B cell (primary cell): ENCODE measurements around the gene CFAP119. TPM values are rescaled to one million over a fixed set of nuclear protein-coding genes. Genes with fewer than 3 reads are reported as not detected.

ENCODE experiments used
- ATAC-seq: fragments of 200-7000 bp; cut with Tn5 transposase; one replicate; pipeline ENCODE4 v1.10.0; 2021; ENCODE audit warnings: low read depth, mild to moderate bottlenecking, moderate number of reproducible peaks, moderate library complexity
- CTCF ChIA-PET: fragments of 350-600 bp; sonication (Branson Sonifier 250); formaldehyde crosslinking; loops from one replicate; lab custom pipeline; 2021; ENCODE audit warnings: antibody characterized with exemption, inconsistent platforms; lab: Charles Lee
- POLR2A ChIA-PET: fragments of 350-600 bp; sonication (Branson Sonifier 250); formaldehyde crosslinking; loops from one replicate; lab custom pipeline; 2021; ENCODE audit warnings: antibody characterized with exemption; lab: Charles Lee
- DNase-seq: peaks from one replicate; pipeline ENCODE4 v3.0.0; 2013
- H2AFZ ChIP-seq: 2 replicates; pipeline ENCODE4 v1.6.1; 2012; ENCODE audit warnings: mild to moderate bottlenecking, low read depth, low read length; ENCODE audit not compliant: insufficient read depth, poor library complexity, severe bottlenecking
- H3K27ac ChIP-seq, 2 donors: 1 replicate in 1 of 2; 2 replicates in 1 of 2; pipeline ENCODE4 v1.5.1; 2012 to 2013; ENCODE audit warnings: low read length in 2 of 2, mild to moderate bottlenecking in 2 of 2, moderate library complexity in 1 of 2
- H3K27me3 ChIP-seq, 4 experiments: fragments of 200-600 bp in 1 of 4; sonication (generic) in 1 of 4; replicated peaks in 1 of 4; 1 replicate in 2 of 4; 2 replicates in 2 of 4; pipeline versions ENCODE4 v1.6.1 to v1.7.0; 2013 to 2016; ENCODE audit warnings: low read length in 3 of 4, mild to moderate bottlenecking in 2 of 4, mixed read lengths in 1 of 4, moderate library complexity in 1 of 4; ENCODE audit not compliant: insufficient read depth in 4 of 4, control insufficient read depth in 3 of 4; ENCODE audit errors: control extremely low read depth in 1 of 4
- H3K36me3 ChIP-seq, 2 experiments: replicated peaks in 1 of 2; 1 replicate in 1 of 2; 2 replicates in 1 of 2; pipeline versions ENCODE4 v1.6.1 to v1.7.1; 2013; ENCODE audit warnings: low read length in 1 of 2; ENCODE audit not compliant: insufficient read depth in 2 of 2, control insufficient read depth in 1 of 2; ENCODE audit errors: control extremely low read depth in 1 of 2, extremely low read depth in 1 of 2
- H3K4me1 ChIP-seq, 2 donors: fragments of 200-600 bp in 1 of 2; sonication (generic) in 1 of 2; 1 replicate in 1 of 2; 2 replicates in 1 of 2; pipeline versions ENCODE4 v1.5.1 to v1.6.1; 2013 to 2017; ENCODE audit warnings: low read length in 2 of 2; ENCODE audit not compliant: control insufficient read depth in 2 of 2, insufficient read depth in 2 of 2
- H3K4me2 ChIP-seq: replicated peaks from 2 replicates; pipeline ENCODE3; 2012; ENCODE audit warnings: mild to moderate bottlenecking, low read depth, low read length; ENCODE audit not compliant: poor library complexity, severe bottlenecking
- H3K4me3 ChIP-seq, 5 experiments: fragments of 200-600 bp in 1 of 5; sonication (generic) in 1 of 5; 1 replicate in 3 of 5; 2 replicates in 2 of 5; pipeline versions ENCODE4 v1.5.1 to v1.7.0; 2011 to 2016; ENCODE audit warnings: low read length in 4 of 5, mild to moderate bottlenecking in 4 of 5, low read depth in 2 of 5, control low read depth in 1 of 5, moderate library complexity in 1 of 5; ENCODE audit not compliant: insufficient read depth in 1 of 5; ENCODE audit errors: control extremely low read depth in 1 of 5, extremely low read depth in 1 of 5
- H3K79me2 ChIP-seq: fragments of 200-600 bp; sonication (generic); one replicate; pipeline ENCODE4 v1.6.0; 2016; ENCODE audit warnings: low read length; ENCODE audit not compliant: control insufficient read depth, insufficient read depth
- H3K9ac ChIP-seq: fragments of 200-600 bp; sonication (generic); 2 replicates; pipeline ENCODE4 v1.6.1; 2017; ENCODE audit warnings: mild to moderate bottlenecking, low read length, moderate library complexity
- H3K9me3 ChIP-seq, 3 donors: one replicate each; pipeline versions ENCODE4 v1.6.1 to v1.7.1; 2013; ENCODE audit warnings: low read length in 2 of 3; ENCODE audit not compliant: control insufficient read depth in 2 of 3, insufficient read depth in 1 of 3; ENCODE audit errors: control extremely low read depth in 1 of 3
- H4K20me1 ChIP-seq: 2 replicates; pipeline ENCODE4 v1.6.0; 2012; ENCODE audit warnings: mild to moderate bottlenecking, low read length; ENCODE audit not compliant: insufficient read depth, control insufficient read depth, poor library complexity, severe bottlenecking
- H3K27ac Mint-ChIP-seq: one replicate; pipeline ENCODE4 v1.8.0; 2021; ENCODE audit warnings: mixed read lengths
- H3K27me3 Mint-ChIP-seq: one replicate; pipeline ENCODE4 v1.8.0; 2021; ENCODE audit warnings: mixed read lengths
- H3K4me1 Mint-ChIP-seq: one replicate; pipeline ENCODE4 v1.8.0; 2021; ENCODE audit warnings: mixed read lengths
- H3K4me3 Mint-ChIP-seq: one replicate; pipeline ENCODE4 v1.8.0; 2021; ENCODE audit warnings: mixed read lengths
- H3K9me3 Mint-ChIP-seq: one replicate; pipeline ENCODE4 v1.8.0; 2022; ENCODE audit warnings: mixed read lengths; ENCODE audit not compliant: insufficient read depth
- CTCF ChIP-seq: fragments of 200-600 bp; IDR thresholded peaks from one replicate; pipeline ENCODE4 v1.8.0; 2022; ENCODE audit warnings: antibody characterized with exemption, mild to moderate bottlenecking
- EZH2 ChIP-seq: IDR thresholded peaks from 2 replicates; pipeline ENCODE4 v1.6.1; 2012; ENCODE audit warnings: borderline replicate concordance, low read depth, mild to moderate bottlenecking, moderate library complexity, low read length; ENCODE audit not compliant: insufficient read depth, poor library complexity, severe bottlenecking
- WGBS: methylation state at CpG from one replicate; pipeline ENCODE4 v1.1.5; 2013; ENCODE audit warnings: missing lambda C conversion rate; ENCODE audit not compliant: insufficient coverage; 5-methylcytosine and 5-hydroxymethylcytosine counted together
- intact Hi-C: fragments of 100-400 bp; cut with micrococcal nuclease; formaldehyde crosslinking; loops from one replicate; pipeline ENCODE4 v1.10.0; 2022
- polyA plus RNA-seq: library from polyadenylated mRNA; depleted of rRNA; stranded (reverse); fragments of >200 nt; gene quantifications from 2 replicates; pipeline ENCODE4 v1.2.3, GENCODE V29; 2012
- total RNA-seq, 2 donors: library from RNA; stranded (reverse); fragments of 120-200 nt in 1 of 2; gene quantifications; 1 replicate in 1 of 2; 2 replicates in 1 of 2; pipeline versions ENCODE4 v1.2.3 to v1.2.4, GENCODE V29; 2013 to 2022

Gene CFAP119
- total and polyA plus RNA-seq, 2 donors (not counting 1 experiment from before 2014, with no cell fraction given) = 8.5 to 11.7 TPM

GRCh38 chr16:30755955-30756780, 5.7 kb downstream of the CFAP119 start:
- POLR2A ChIA-PET = interaction anchor here (1.0 kb wide), 1 partner anchor 8 kb away, joined by 3 read pairs; the partner anchor contains the start of gene PHKG2
- Mint-ChIP-seq H3K27me3 (no peaks in the 10 kb centered on the region), H3K27ac (no peak overlapping the region), H3K9me3 (no peaks in the 10 kb centered on the region), H3K4me3 (no peak overlapping the region), H3K4me1 (peaks cover 14% of the 10 kb centered on the region)
- 98% methylated on average over 20 of the region's 20 CpGs for whole genome bisulfite sequencing
- H2AFZ ChIP-seq = no peak overlapping the region
- peaks cover 0 to 38% of the 10 kb centered on the region in 2 experiments for H3K36me3 ChIP-seq
- H3K9ac ChIP-seq = no peak overlapping the region
- no peak overlapping the region for H3K4me2 ChIP-seq
- H3K4me3 ChIP-seq = no peak overlapping the region
- no peak for ATAC-seq
- no peaks in the 10 kb centered on the region for H4K20me1 ChIP-seq
- H3K9me3 ChIP-seq = no peaks in the 10 kb centered on the region
- TF ChIP-seq EZH2 (no peak), CTCF (no peak)
- DNase-seq = no peak
- intact Hi-C loops = no loop called here
- peaks cover 3% of the 10 kb centered on the region for H3K79me2 ChIP-seq
- no peaks in the 10 kb centered on the region for H3K27me3 ChIP-seq
- peaks cover 12 to 22% of the 10 kb centered on the region in 2 donors for H3K4me1 ChIP-seq
- CTCF ChIA-PET = no interaction called here
- H3K27ac ChIP-seq = no peak overlapping the region

GRCh38 chr16:30753596-30753995, 8.3 kb downstream of the CFAP119 start:
- no peak for TF ChIP-seq CTCF
- TF ChIP-seq EZH2 = no peak
- intact Hi-C loops = no loop called here
- H3K4me3 Mint-ChIP-seq = no peak overlapping the region
- ATAC-seq (no peak), DNase-seq (no peak)
- no peaks in the 10 kb centered on the region for H3K27me3 Mint-ChIP-seq
- Histone ChIP-seq H3K36me3 (peaks cover 0 to 40% of the 10 kb centered on the region in 2 experiments), H3K27ac (no peak overlapping the region), H3K27me3 (no peaks in the 10 kb centered on the region), H3K79me2 (peaks cover 9% of the 10 kb centered on the region), H4K20me1 (no peaks in the 10 kb centered on the region), H2AFZ (no peak overlapping the region), H3K9me3 (no peaks in the 10 kb centered on the region), H3K4me2 (no peak overlapping the region), H3K9ac (no peak overlapping the region), H3K4me3 (no peak overlapping the region), H3K4me1 (peaks cover under 1% of the 10 kb centered on the region in 2 donors)
- ChIA-PET CTCF (no interaction called here), POLR2A (no interaction called here)
- no peaks in the 10 kb centered on the region for H3K9me3 Mint-ChIP-seq
- WGBS = 91% methylated on average over 4 of the region's 4 CpGs
- peaks cover 7% of the 10 kb centered on the region for H3K4me1 Mint-ChIP-seq
- H3K27ac Mint-ChIP-seq = no peak overlapping the region
